BE2C (cell line): ENCODE data around the gene RARRES1. TPM values are rescaled to one million over a fixed set of nuclear protein-coding genes. Genes with fewer than 3 reads are reported as not detected.
A peak's percentile ranks its signal among the peaks of the same experiment; 100 is the strongest.

Experiments used
- DNase-seq: peaks from one replicate; pipeline ENCODE4 v3.0.0-alpha.2; 2020
- H3K27me3 ChIP-seq: fragments of 250-450 bp; sonication (Bioruptor Pico); 2 replicates; pipeline ENCODE4 v1.5.1; 2020; ENCODE audit warnings: mild to moderate bottlenecking
- H3K36me3 ChIP-seq: fragments of 250-450 bp; sonication (Bioruptor Pico); 2 replicates; pipeline ENCODE4 v1.5.1; 2020; ENCODE audit warnings: mild to moderate bottlenecking
- H3K4me1 ChIP-seq: fragments of 250-450 bp; sonication (Bioruptor Pico); 2 replicates; pipeline ENCODE4 v1.5.1; 2020
- H3K4me3 ChIP-seq: 2 replicates; pipeline ENCODE4 v1.5.1; 2011; ENCODE audit warnings: low read depth, low read length
- H3K9me3 ChIP-seq: fragments of 250-450 bp; sonication (Bioruptor Pico); 2 replicates; pipeline ENCODE4 v1.5.1; 2020
- polyA plus RNA-seq: library from polyadenylated mRNA; unstranded; fragments of >200 nt; gene quantifications from one replicate; pipeline ENCODE4 v1.2.1, GENCODE V29; 2012; ENCODE audit warnings: low read depth, missing spikeins; ENCODE audit not compliant: insufficient read length, insufficient read depth
- TF ChIP-seq, protein P1 (sequence below): IDR thresholded peaks from 2 replicates; pipeline ENCODE4 v1.5.1; 2012; ENCODE audit warnings: mild to moderate bottlenecking, low read depth, low read length

The RARRES1 gene, protein sequence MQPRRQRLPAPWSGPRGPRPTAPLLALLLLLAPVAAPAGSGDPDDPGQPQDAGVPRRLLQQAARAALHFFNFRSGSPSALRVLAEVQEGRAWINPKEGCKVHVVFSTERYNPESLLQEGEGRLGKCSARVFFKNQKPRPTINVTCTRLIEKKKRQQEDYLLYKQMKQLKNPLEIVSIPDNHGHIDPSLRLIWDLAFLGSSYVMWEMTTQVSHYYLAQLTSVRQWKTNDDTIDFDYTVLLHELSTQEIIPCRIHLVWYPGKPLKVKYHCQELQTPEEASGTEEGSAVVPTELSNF
- polyA plus RNA-seq, result not detected

DNA sequence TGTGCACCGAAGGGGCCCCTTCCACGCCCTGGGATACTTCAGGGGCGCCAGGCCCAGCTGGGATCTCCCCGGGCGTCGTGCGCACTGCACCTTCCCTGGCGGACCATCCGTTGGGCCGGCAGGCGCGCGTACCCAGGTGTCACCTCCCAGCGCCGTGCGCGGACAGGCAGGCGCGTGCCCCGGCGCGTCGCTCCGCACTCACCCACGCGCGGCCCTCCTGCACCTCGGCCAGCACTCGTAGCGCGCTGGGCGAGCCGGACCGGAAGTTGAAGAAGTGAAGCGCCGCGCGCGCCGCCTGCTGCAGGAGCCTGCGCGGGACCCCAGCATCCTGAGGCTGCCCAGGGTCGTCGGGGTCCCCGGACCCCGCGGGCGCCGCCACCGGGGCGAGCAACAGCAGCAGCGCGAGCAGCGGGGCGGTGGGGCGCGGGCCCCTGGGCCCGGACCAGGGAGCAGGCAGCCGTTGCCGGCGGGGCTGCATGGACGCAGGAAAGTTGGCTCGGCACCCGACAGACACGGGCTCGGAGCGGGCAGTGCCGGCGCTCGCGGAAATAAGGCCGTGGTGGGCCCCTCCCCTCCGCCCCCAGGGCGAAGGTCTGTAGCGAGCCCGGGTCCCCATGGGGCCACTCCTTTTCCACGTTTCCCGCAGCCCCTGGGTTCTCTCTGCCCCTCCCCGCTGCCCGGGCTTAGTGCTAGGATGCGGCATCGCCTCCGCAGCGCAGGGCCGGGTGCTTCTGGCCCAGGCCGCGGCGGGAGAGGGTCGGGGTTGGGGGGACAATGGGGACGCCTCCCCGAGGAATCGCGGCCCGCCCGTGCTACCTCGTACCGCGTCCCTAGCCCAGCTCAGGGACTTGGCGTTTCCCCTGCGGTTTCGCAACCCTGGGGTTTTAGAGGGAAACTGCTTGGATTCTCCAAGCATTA, at the start of gene RARRES1:
Gene RARRES1, minus strand, starts transcription at position 520 of the 918 bp plus-strand sequence. Its CDS starts 42 bp downstream, at position 478.
- Histone ChIP-seq H3K4me1 (no peaks in the 10 kb centered on the region), H3K36me3 (no peaks in the 10 kb centered on the region), H3K27me3 (no peaks in the 10 kb centered on the region), H3K9me3 (no peaks in the 10 kb centered on the region), H3K4me3 (peak within 1 kb of the TSS; percentile 59)
- DNase-seq, result peak; percentile 64
- TF ChIP-seq, protein P1, sequence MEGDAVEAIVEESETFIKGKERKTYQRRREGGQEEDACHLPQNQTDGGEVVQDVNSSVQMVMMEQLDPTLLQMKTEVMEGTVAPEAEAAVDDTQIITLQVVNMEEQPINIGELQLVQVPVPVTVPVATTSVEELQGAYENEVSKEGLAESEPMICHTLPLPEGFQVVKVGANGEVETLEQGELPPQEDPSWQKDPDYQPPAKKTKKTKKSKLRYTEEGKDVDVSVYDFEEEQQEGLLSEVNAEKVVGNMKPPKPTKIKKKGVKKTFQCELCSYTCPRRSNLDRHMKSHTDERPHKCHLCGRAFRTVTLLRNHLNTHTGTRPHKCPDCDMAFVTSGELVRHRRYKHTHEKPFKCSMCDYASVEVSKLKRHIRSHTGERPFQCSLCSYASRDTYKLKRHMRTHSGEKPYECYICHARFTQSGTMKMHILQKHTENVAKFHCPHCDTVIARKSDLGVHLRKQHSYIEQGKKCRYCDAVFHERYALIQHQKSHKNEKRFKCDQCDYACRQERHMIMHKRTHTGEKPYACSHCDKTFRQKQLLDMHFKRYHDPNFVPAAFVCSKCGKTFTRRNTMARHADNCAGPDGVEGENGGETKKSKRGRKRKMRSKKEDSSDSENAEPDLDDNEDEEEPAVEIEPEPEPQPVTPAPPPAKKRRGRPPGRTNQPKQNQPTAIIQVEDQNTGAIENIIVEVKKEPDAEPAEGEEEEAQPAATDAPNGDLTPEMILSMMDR, result no peak

DNA sequence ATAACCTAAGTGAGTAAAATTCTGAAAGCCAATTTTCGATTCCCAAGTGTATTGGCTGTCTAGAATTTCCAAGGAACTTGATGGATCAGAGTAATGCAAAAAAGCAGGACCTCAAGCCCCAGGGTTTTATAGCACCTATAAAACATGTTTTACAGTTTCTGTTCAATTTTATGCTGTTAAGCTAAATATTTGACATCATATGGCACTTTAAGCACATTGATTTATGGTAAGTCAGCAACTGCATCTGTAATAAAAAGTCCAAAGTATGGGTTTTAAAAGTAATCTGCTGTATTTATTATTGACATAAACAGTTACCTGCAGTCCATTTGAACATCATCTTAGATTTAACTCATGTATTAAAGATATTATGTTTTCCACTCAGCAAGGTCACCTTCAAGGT, 49.6 kb upstream of the RARRES1 start:
- Histone ChIP-seq H3K9me3 (no peaks in the 10 kb centered on the region), H3K27me3 (no peaks in the 10 kb centered on the region), H3K36me3 (no peaks in the 10 kb centered on the region), H3K4me3 (no peak overlapping the region), H3K4me1 (no peaks in the 10 kb centered on the region)
- no peak for DNase-seq
- TF ChIP-seq, protein P1, result no peak

DNA sequence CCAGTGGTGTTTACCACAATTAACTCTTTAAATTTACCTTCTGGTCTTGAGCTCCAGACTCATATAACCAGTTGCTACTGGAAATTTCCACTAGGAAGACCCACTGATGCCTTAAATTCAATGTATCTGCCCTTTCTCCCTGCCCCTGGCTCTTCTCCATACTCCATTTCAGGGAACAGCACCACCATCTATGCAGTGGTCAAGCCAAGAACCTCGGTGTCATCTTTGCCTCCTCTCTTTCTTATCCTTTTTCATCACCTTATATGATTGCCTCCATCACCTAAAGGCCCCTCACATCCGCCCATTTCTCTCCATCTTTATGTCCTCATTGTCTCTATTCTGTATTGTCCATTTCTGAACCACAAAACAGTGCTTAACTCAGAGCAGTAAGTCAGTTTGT, 48.9 kb upstream of the RARRES1 start:
- no peaks in the 10 kb centered on the region for H3K4me1 ChIP-seq
- no peak overlapping the region for H3K4me3 ChIP-seq
- no peaks in the 10 kb centered on the region for H3K9me3 ChIP-seq
- no peaks in the 10 kb centered on the region for H3K36me3 ChIP-seq
- no peak for DNase-seq
- TF ChIP-seq, protein P1, result no peak; the same call in 1 of the 2 replicates
- no peaks in the 10 kb centered on the region for H3K27me3 ChIP-seq

GRCh38 chr3:158780766-158781165, 48.5 kb upstream of the RARRES1 start:
- Histone ChIP-seq H3K9me3 (no peaks in the 10 kb centered on the region), H3K36me3 (no peaks in the 10 kb centered on the region), H3K27me3 (no peaks in the 10 kb centered on the region), H3K4me1 (no peaks in the 10 kb centered on the region), H3K4me3 (no peak overlapping the region)
- TF ChIP-seq, protein P1, result no peak
- DNase-seq, result no peak

DNA sequence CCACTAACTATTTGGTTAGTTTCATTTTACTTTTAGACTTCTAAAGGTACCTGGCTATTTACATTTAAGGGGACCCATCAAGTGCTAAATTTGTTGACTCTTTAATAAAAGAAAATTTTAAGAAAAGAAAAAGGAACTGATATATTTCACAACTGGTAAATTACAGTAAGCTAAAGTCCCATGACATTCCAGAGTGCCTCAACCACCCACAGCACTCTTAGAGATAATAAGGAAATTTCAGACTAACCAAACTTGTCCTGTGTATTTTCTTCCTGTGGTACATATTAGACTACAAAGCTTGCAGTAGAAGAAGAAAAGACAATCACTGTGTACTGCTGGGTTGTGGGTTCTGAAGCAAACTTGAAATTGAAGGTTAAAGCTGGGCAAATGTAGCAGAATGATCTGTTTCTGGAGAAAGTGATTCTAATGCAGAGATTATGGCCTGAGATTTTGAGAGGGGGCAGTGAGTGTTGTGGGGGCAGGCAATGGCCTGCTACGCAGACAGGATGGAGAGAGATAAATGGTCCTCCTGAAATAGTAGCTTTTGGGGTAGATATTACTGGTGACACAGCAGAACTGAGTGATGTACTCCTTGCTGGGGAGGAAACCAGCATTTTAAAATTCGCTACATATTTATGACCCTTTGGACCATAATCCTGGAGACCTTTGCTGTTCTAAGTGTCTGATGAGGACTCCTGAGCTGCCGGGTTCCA, 45.1 kb upstream of the RARRES1 start:
- H3K9me3 ChIP-seq, result no peaks in the 10 kb centered on the region
- no peaks in the 10 kb centered on the region for H3K36me3 ChIP-seq
- no peaks in the 10 kb centered on the region for H3K27me3 ChIP-seq
- H3K4me3 ChIP-seq, result no peak overlapping the region
- TF ChIP-seq, protein P1, result no peak
- DNase-seq, result no peak
- no peaks in the 10 kb centered on the region for H3K4me1 ChIP-seq
